SK-N-SH (cell line): ENCODE data around the gene KCNK5.

ENCODE experiments used
- CTCF ChIP-seq: fragments of 200-600 bp; sonication (generic); IDR thresholded peaks from 2 replicates; pipeline ENCODE4 v1.6.1; 2017; ENCODE audit warnings: antibody characterized with exemption, mild to moderate bottlenecking, moderate library complexity
- EP300 ChIP-seq, 2 experiments: IDR thresholded peaks; 2 replicates each; pipeline versions ENCODE4 v1.4.0 to v1.6.1; 2012; ENCODE audit warnings: borderline replicate concordance in 1 of 2, low read depth in 1 of 2, low read length in 1 of 2
- FOXJ3 ChIP-seq: sonication (generic); formaldehyde crosslinking; IDR thresholded peaks from 2 replicates; pipeline ENCODE4 v1.5.1; 2020; ENCODE audit warnings: mild to moderate bottlenecking, missing genetic modification reagents
- JUND ChIP-seq: IDR thresholded peaks from 2 replicates; pipeline ENCODE4 v1.4.0; 2012
- MEF2A ChIP-seq: IDR thresholded peaks from 2 replicates; pipeline ENCODE4 v1.4.0; 2012; ENCODE audit warnings: low read depth, borderline replicate concordance
- POLR2AphosphoS5 ChIP-seq: IDR thresholded peaks from 2 replicates; pipeline ENCODE4 v1.6.1; 2012; ENCODE audit warnings: low read depth, low read length
- REST ChIP-seq: IDR thresholded peaks from 2 replicates; pipeline ENCODE4 v1.6.1; 2012; ENCODE audit warnings: mild to moderate bottlenecking, low read depth, low read length, moderate library complexity
- RXRA ChIP-seq: IDR thresholded peaks from 2 replicates; pipeline ENCODE4 v1.4.0; 2012; ENCODE audit warnings: low read depth, mild to moderate bottlenecking, borderline replicate concordance
- YY1 ChIP-seq: IDR thresholded peaks from 2 replicates; pipeline ENCODE4 v1.4.0; 2012; ENCODE audit warnings: low read depth, mild to moderate bottlenecking
- ZBTB33 ChIP-seq: IDR thresholded peaks from 2 replicates; pipeline ENCODE4 v1.4.0; 2012; ENCODE audit warnings: low read depth, borderline replicate concordance
- TF ChIP-seq, protein P1 (sequence below): fragments of 150-350 bp; IDR thresholded peaks from 2 replicates; pipeline ENCODE4 v1.6.1; 2017; ENCODE audit warnings: antibody characterized with exemption, low read length, low read depth, borderline replicate concordance

GRCh38 chr6:39192736-39193135 lies 36.5 kb downstream of the KCNK5 start:
- no peak for TF ChIP-seq CTCF
- no peak for TF ChIP-seq EP300 (IDR thresholded peaks at IDR 0.05; ENCODE audit: borderline replicate concordance in 1 of 2, low read depth in 1 of 2, low read length in 1 of 2)
- no peak for TF ChIP-seq POLR2AphosphoS5
- no peak for TF ChIP-seq FOXJ3 (CRISPR knock-in tag)
- TF ChIP-seq ZBTB33: no peak
- TF ChIP-seq MEF2A: no peak
- no peak for TF ChIP-seq YY1
- TF ChIP-seq JUND: no peak
- TF ChIP-seq RXRA: no peak
- TF ChIP-seq REST: no peak
- TF ChIP-seq, protein P1, sequence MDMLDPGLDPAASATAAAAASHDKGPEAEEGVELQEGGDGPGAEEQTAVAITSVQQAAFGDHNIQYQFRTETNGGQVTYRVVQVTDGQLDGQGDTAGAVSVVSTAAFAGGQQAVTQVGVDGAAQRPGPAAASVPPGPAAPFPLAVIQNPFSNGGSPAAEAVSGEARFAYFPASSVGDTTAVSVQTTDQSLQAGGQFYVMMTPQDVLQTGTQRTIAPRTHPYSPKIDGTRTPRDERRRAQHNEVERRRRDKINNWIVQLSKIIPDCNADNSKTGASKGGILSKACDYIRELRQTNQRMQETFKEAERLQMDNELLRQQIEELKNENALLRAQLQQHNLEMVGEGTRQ: no peak
